Inferior parietal cortex (tissue), 1 donor: ENCODE data around the gene RNU7-1.
A peak's percentile ranks its signal among the peaks of the same experiment; 100 is the strongest.

ENCODE experiments used
- DNase-seq: peaks from one replicate; pipeline ENCODE4 v3.0.0-alpha.2; 2016; ENCODE audit errors: extremely low spot score

RNU7-1 gene

GRCh38 chr12:6917491-6918231 is 26.0 kb upstream of the RNU7-1 start:
- no peak for DNase-seq

GRCh38 chr12:6919588-6919987 is 24.0 kb upstream of the RNU7-1 start:
- no peak for DNase-seq

GRCh38 chr12:6921539-6921938 is 22.1 kb upstream of the RNU7-1 start:
- no peak for DNase-seq

GRCh38 chr12:6921996-6922946 is 21.3 kb upstream of the RNU7-1 start:
- no peak for DNase-seq

GRCh38 chr12:6923003-6923732 is 20.4 kb upstream of the RNU7-1 start:
- DNase-seq, result no peak

GRCh38 chr12:6923851-6924250 is 19.8 kb upstream of the RNU7-1 start:
- no peak for DNase-seq

GRCh38 chr12:6925239-6925539 is 18.4 kb upstream of the RNU7-1 start:
- no peak for DNase-seq

GRCh38 chr12:6925540-6926279 is 17.9 kb upstream of the RNU7-1 start:
- peak; percentile 68 for DNase-seq

GRCh38 chr12:6927379-6928021 is 16.1 kb upstream of the RNU7-1 start, which contains the start of gene ATN1:
Gene ATN1 (plus strand): TSS chr12:6927959. CDS start chr12:6934002, 6,043 bp downstream.
- peak; percentile 66 for DNase-seq

GRCh38 chr12:6928022-6928702 is 15.5 kb upstream of the RNU7-1 start:
- DNase-seq, result no peak

- no peak for DNase-seq
These were observed 14.8 kb upstream of the RNU7-1 start for GRCh38 chr12:6928703-6929407.

GRCh38 chr12:6929466-6930452 is 13.9 kb upstream of the RNU7-1 start:
- DNase-seq, result no peak

- DNase-seq, result no peak
These were observed 10.8 kb upstream of the RNU7-1 start for GRCh38 chr12:6932766-6933165.

GRCh38 chr12:6934110-6934509 is 9.5 kb upstream of the RNU7-1 start:
- DNase-seq, result no peak

GRCh38 chr12:6935371-6936193 is 8.0 kb upstream of the RNU7-1 start:
- DNase-seq, result no peak

GRCh38 chr12:6936194-6936635 is 7.4 kb upstream of the RNU7-1 start:
- DNase-seq, result no peak

GRCh38 chr12:6936636-6937480 is 6.8 kb upstream of the RNU7-1 start:
- no peak for DNase-seq
